ENCODE data around the gene CD34.
A peak's percentile ranks its signal among the peaks of the same experiment; 100 is the strongest.
"Not testable (repeated sequence)": the region's sequence is repeated elsewhere in the genome, so short reads cannot be mapped to it uniquely, and the experiment has no call there.

CD34 gene

DNA sequence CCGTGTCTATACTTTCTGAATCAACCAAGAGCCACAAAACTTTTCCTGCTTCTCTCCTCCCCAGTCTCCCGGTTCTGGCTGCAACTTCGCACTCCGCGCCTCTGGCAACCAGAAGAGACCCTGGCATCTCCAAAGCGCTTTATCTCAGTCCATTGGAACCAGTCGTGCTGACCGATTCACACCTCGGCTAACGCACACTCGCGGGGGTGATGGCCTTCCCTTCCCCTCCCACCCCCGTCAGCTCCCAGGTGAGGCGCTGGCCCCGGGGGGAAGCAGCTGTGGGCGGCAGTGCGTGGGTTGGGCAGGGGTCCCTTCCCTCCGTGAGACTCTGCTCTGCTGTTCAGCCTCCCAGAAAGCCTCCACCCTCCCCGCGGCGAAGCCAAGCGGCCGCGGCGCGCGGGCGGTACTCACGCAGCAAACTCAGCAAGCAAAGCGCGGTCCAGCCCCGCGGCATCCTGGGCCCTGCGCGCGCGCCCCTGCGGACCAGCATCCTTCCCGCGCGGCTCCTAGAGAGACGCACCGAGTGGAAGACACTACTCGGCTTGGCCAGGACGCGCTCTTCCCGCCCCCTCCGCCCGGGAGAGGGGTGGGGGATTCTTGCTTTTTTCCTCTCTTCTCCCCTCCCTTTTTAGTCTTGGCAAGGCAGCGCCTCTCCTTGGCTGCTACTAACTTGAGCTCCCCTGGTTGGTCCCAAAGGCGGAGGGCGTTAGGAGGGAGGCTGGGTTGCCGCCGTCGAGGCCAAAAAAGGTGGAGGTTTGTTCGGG, at the start of gene CD34:
CD34 (minus strand) TSS at position 535 of the 764 bp plus-strand sequence; CDS start at position 490, 45 bp downstream.
- DNase-seq (ENCODE audit: low read depth): no peak
- peak within 1 kb of the TSS; percentile 41 for H3K4me3 ChIP-seq (ENCODE audit: low read depth, low read length)

GRCh38 chr1:207960346-207960745, 49.4 kb upstream of the CD34 start:
- H3K4me3 ChIP-seq (ENCODE audit: low read depth, low read length): no peak overlapping the region
- no peak for DNase-seq (ENCODE audit: low read depth)

DNA sequence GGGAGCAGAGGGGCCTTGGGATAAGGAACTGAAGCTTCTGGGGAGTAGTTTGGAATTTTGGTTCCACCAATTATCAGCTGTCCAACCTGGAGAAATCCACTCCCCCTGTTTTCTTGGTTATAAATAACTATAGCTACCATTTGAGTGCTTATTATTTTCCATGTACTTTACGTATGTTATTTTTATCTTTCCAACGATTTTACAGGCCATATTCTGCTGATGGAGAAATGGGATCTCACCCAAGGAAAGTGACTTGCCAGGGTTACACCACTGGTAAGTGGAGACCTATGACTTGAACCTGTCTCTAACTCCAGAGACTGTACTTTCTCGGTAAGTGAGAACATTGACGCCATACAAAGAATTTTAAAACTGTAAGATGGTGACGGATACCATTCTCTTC, 49.0 kb upstream of the CD34 start:
- H3K4me3 ChIP-seq (ENCODE audit: low read depth, low read length): no peak overlapping the region
- DNase-seq (ENCODE audit: low read depth): no peak

DNA sequence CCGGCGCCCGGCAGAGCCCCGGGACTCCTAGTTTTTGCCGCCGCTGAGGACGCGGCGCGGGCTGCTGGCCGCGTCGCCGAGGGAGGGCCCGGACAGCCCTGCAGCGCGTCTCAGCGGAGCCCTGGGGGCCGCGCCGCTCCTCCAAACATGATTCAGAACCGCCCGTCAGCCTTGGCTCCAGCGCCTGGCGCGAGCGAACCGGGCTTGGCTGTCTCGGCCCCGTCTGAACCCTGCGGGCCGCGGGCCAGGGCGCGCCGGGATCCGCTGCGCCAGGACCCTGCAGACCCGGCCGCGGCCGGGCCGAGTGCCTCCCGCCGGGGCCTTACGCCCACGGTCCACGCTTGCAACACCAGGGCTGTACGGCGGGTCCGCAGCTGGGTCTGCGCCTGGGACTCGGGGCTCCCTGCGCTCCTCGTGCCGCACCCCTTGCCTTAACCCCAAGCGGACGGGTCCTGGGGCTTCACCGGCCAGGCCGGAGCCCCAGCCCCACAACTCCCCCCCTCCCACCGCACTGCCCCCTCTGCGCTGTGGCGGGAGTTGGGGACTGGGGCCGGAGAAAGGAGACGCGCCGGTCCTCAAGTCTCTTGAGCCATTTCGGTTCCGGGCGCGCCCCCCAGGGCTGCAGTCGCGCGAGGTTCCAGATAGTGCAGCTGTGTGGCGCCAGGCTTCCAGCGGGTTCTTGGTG, 48.4 kb upstream of the CD34 start:
- DNase-seq (ENCODE audit: low read depth): no peak
- H3K4me3 ChIP-seq (ENCODE audit: low read depth, low read length): peak overlapping the region; percentile 43

DNA sequence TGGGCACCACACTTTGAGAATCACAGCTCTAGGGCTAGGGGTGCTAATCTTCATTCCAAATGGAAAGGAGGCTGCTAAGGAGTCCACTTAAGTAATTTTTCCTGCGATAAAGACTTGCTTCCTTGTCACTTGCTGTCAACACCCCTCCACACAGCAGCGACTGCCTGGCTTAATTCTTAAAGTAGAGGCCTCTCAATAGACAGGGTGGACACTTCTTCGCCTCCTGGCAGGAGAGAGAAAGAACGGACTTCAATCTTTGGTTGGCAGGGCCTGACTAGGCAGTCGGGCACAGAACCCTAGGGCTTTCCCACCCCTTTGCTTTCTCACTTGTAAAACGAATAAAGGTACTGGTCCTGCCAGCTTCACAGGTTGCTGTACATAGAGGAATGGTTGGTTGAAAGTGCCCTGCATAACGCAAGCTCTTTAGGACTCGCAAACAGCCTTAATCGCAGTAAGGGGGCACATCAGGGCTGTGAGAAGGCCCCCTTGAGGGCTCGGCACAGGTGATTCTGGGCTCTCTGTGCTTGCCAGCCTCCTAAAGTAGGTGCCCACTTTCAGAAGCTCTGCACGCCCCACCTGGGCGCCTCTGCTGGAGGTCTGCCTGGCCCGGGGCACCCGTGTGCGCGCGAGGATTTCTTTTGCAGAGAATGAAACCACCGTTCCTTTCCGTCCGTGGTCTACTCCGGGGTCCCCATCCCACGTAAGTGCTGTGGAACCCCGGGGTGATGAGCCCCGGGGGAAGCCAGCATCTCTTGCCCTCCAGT, 47.6 kb upstream of the CD34 start:
- no peak for DNase-seq (ENCODE audit: low read depth)
- peak overlapping the region; percentile 43 for H3K4me3 ChIP-seq (ENCODE audit: low read depth, low read length)

DNA sequence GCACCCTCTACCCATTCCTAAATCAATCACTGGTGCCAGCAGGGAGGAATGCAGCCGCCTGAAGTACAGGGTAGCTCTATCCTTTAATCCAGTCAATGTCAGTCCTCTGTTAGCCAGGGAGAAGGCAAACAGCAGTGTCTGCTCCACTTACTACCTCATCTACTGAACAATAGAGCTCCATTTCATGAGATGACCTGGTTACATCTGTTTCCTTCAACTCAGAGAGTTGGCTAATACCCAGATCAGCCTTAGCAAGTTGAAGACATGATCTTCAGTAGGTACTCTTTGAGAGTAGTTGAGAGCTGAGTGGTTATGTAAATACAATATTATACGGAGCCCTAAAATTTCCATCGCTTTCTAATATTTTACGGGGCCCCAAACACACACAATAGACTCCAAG, 46.1 kb upstream of the CD34 start:
- no peak overlapping the region for H3K4me3 ChIP-seq (ENCODE audit: low read depth, low read length)
- no peak for DNase-seq (ENCODE audit: low read depth)

GRCh38 chr1:207954104-207954503, 43.2 kb upstream of the CD34 start:
- no peak overlapping the region for H3K4me3 ChIP-seq (ENCODE audit: low read depth, low read length)
- DNase-seq (ENCODE audit: low read depth): no peak

DNA sequence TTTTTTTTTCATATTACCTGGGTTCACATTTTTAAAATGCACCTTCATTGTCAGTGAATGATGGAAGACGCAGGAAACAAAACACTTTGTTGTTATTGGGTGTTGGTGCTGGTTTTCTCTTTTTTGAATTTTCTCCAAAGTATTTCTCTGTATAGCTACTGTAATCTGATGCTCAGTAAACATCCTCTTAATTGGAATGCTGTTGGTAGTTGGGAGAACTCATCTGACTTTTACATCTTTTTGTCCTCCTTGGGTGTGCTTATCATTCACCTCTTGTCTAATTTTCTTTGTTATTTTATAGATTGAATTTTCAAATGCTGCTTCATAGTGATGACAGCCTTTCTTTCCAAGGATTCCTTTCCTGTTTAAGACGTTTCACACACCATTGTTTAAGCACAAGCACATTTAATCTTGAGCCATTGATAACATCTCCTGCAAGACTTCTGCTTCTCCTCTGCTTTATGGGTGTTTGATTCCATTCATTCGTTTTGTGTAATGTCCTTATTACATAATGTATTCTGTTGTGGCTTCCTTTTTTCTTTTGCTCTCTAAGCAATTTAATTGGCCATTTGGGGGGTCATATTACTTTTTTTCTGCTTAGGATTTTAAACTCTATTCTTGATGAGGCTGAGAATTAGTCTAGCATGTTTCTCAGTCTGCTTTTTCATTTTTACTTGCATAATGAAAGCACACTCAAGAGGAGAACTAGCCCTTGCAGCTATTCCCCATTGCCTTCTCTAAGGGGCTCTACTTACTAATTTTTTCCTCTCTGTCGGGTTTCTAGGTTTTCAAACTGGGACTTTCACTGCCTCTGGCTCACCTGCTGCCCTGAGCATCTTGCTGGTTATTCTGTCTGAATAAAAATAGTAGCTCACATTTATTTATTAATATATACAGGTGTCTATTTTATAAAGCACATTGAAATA, 42.0 kb upstream of the CD34 start:
- H3K4me3 ChIP-seq (ENCODE audit: low read depth, low read length): no peak overlapping the region
- no peak for DNase-seq (ENCODE audit: low read depth)

DNA sequence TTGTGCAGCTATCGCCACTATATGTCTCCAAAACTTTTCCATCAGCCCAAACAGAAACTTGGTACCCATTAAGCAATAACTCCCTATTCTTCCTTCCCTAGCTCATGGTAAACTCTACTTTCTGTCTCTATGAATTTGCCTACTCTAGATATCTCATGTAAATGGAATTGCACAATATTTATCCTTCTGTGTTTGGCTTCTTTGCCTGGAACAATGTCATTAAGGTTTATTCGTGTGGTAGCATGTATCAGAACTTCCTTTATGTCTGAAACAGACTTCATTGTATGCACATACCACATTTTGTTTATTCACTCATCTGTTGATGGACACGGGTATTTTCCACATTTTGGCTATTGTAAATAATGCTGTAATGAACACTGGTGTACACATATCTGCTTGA, 40.7 kb upstream of the CD34 start:
- no peak for DNase-seq (ENCODE audit: low read depth)
- H3K4me3 ChIP-seq (ENCODE audit: low read depth, low read length): no peak overlapping the region

DNA sequence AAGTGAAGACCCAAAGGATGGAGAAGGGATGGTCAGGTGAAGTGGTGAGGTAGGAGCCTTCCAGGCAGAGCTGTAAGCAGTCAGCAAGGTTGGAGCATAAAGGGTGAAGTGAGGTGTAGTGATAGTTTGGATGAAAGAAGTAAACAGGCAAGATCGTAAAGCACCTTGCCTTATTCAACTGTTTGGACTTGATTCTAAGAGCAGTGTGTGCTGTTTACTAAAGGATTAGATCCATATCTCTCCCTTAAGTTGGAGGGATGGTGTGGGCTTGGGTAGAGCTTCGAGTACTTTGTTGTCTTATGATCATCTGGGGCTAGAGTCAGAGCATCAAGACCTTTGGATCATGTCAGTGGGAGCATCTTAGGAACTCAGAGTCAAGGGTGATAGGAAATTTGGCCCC, 39.8 kb upstream of the CD34 start:
- H3K4me3 ChIP-seq (ENCODE audit: low read depth, low read length): no peak overlapping the region
- DNase-seq (ENCODE audit: low read depth): no peak

DNA sequence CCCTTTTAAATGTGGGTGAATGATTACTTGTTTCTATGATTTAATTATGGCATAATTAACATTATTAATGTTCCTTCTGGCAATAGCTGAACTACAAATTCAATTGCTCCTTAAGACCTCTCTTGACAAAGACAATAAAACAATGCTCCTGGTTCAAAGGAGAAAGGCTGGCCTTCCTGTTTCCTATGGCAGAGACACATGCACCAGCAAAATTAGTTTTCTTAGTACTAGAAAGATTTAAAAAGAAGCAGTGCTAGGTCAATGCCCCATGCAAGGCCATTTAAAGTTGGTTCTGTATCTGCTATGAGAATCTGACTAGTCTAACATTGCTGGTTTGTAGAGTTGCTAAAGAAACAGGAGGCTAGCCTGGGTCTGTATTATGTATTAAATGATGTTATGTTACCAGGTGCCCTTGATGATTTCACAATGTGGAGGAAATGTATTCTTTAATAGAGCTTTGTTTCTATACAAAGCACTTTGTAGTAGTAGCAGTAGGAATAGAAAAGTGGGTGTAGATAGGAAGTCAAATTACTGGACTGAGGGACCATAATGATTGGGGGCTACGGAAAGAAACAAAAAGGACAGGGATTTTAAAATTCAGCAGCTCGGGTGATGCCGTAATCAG, 38.8 kb upstream of the CD34 start:
- no peak for DNase-seq (ENCODE audit: low read depth)
- H3K4me3 ChIP-seq (ENCODE audit: low read depth, low read length): no peak overlapping the region

GRCh38 chr1:207948536-207949250, 37.8 kb upstream of the CD34 start:
- no peak for DNase-seq (ENCODE audit: low read depth)

DNA sequence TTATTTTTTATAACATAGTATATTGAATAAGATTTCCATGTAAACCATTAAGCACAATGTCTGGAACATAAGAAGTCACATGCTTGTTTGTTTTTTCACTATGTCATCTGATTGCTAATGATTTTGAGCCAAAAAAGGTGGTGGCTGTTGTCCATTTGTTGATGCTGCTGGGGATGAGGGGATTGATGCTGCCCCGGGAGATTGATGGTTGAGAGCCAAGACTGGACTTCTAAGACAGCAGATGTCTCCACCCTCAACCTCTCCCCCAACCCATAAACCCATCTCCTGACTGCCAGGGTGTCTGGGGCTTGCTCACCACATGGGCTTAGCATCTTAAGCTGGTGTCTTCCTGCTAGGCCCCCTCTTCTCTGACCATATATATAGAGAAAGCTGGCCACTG, 35.8 kb upstream of the CD34 start:
- H3K4me3 ChIP-seq (ENCODE audit: low read depth, low read length): no peak overlapping the region
- DNase-seq (ENCODE audit: low read depth): no peak

More at GRCh38 chr1:207948536-207949250, 37.8 kb upstream of the CD34 start:
- no peak overlapping the region for H3K4me3 ChIP-seq (ENCODE audit: low read depth, low read length)

DNA sequence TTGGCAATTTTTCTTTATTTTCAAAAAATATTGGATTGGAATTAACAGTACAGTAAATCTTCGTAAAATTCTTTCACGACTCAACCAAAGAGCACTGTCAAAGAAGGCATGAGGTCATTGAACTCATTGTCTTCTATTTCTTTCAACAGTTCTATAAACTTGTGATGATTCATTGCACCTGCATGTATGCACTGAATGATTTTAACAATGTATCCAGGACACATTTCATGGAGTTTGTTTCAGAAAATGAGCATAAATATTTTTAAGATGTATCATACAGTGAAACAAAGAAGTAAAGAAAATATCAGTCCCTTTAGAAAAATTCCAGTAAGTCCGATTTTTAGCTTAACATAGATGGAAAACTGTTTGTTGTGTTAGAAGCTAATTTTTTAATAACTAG, 33.6 kb upstream of the CD34 start:
- no peak overlapping the region for H3K4me3 ChIP-seq (ENCODE audit: low read depth, low read length)
- no peak for DNase-seq (ENCODE audit: low read depth)

DNA sequence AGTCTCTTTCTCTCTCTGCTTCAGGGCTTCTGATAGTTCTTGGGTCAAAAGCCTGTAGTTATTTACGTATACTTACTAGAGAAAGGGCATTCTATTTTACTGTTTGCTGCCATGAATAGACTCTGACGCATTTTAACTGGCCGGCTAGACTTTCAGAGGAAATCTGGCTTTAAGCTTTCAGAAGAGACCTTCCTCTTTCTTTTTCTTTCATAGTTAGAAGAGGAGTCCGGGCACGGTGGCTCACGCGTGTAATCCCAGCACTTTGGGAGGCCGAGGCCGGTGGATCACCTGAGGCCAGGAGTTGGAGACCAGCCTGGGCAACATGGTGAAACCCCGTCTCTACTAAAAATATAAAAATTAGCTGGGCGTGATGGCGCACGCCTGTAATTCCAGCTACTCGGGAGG, 31.4 kb upstream of the CD34 start:
- H3K4me3 ChIP-seq (ENCODE audit: low read depth, low read length); DNase-seq (ENCODE audit: low read depth): not testable (repeated sequence)

GRCh38 chr1:207941665-207942064, 30.7 kb upstream of the CD34 start:
- H3K4me3 ChIP-seq (ENCODE audit: low read depth, low read length): no peak overlapping the region
- no peak for DNase-seq (ENCODE audit: low read depth)

DNA sequence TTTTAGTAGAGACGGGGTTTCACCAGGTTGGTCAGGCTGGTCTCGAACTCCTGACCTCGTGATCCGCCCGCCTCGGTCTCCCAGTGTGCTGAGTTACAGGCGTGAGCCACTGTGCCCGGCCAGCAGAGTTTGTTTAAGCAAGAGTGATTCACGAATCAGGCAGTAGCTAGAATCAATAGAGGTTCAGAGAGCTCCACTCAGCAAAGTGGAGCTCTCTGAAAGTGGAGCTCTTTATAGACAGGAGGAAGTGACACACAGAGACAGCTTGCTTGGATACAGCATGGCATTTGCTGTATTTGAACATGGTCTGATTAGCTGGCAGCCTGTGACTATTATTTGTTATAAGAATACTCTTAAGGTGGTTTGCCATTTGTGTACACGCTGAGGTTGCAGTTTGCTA, 27.1 kb upstream of the CD34 start:
- no peak for DNase-seq (ENCODE audit: low read depth)
- H3K4me3 ChIP-seq (ENCODE audit: low read depth, low read length): no peak overlapping the region

GRCh38 chr1:207937204-207937603, 26.3 kb upstream of the CD34 start:
- no peak overlapping the region for H3K4me3 ChIP-seq (ENCODE audit: low read depth, low read length)
- no peak for DNase-seq (ENCODE audit: low read depth)

Measured in skeletal muscle cell (primary cell).